PC-3 (cell line): Measurements from ENCODE around the gene SFI1.

Source experiments
- CTCF ChIP-seq: fragments of 300-600 bp; sonication (generic); conservative IDR thresholded peaks from 2 replicates; pipeline ENCODE4 v1.5.1; 2017; ENCODE audit warnings: antibody characterized with exemption, low read depth, mild to moderate bottlenecking, low read length
- EZH2 ChIP-seq: fragments of 300-600 bp; sonication (generic); IDR thresholded peaks from one replicate; pipeline ENCODE4 v1.6.1; 2017; ENCODE audit warnings: antibody characterized with exemption, mild to moderate bottlenecking, low read length; ENCODE audit not compliant: unreplicated experiment
- EZH2phosphoT487 ChIP-seq: fragments of 300-600 bp; sonication (generic); IDR thresholded peaks from 2 replicates; pipeline ENCODE4 v1.6.1; 2018; ENCODE audit warnings: mild to moderate bottlenecking, antibody characterized with exemption, low read length, borderline replicate concordance

DNA sequence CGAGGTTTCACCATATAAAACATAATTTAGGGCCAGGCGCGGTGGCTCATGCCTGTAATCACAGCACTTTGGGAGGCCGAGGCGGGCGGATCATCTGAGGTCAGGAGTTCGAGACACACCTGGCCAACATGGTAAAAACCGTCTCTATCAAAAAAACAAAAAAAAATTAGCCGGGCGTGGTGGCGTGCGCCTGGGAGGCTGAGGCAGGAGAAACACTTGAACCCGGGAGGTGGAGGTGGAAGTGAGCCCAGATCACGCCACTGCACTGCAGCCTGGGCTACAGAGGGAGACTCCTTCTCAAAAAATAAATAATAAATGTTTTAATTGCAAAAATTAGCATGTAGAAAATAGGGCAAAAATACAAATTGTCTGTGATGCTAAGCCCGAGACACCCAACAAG lies 993 bp upstream of the SFI1 start:
- TF ChIP-seq CTCF (no peak), EZH2 (no peak), EZH2phosphoT487 (no peak)
